CD4-positive, alpha-beta T cell treated with Interleukin-12 subunit alpha and Interleukin-12 subunit beta, for 1 hour (primary cell): ENCODE results near the gene MADCAM1.
A peak's percentile ranks its signal among the peaks of the same experiment; 100 is the strongest.
"Not testable (repeated sequence)": the region's sequence is repeated elsewhere in the genome, so short reads cannot be mapped to it uniquely, and the experiment has no call there.

Experiments used
- DNase-seq: peaks from one replicate; pipeline ENCODE4 v3.0.0-alpha.2; 2020

Gene MADCAM1

DNA sequence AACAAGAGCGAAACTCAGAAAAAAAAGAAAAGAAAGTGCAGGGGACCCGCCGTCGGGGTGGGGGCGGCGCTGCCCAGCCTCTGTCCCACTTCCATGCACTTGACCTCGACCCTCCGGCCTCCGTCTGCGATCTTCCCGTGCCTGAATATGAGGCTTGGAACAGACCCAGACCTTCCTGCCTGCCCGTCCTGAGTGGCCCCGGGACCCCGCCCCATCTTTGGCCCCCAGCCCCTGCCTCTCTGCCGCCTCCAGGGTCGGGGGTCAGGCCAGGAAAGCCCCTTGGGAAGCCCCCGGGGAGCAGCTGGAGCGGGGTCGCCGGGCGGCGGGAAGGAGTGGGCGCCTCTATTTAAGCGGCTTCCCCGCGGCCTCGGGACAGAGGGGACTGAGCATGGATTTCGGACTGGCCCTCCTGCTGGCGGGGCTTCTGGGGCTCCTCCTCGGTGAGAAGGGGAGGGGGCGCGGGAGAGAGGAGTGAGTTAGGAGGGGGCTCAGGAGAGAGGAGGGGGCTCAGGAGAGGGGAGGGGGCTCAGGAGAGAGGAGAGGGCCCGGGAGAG is at the start of gene MADCAM1:
MADCAM1 (plus strand) TSS at position 375 of the 554 bp plus-strand sequence; CDS start at position 389, 14 bp downstream.
- no peak for DNase-seq

DNA sequence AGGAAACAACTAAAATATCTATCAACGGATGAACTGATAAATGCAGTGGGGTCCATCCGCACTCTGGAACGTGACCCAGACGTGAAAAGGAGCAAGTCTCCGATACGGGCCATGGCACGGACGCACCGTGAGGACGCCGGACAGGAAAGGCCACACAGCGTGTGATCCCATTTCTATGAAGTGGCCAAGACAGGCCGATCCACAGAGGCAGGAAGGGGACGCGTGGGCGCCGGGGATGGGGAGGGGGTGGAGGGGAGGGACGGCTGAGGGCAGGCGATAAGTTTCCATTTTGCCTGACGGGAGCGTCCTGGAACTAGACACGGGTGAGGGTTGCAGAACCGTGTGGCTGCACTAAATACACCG is 49.2 kb upstream of the MADCAM1 start:
- DNase-seq = no peak

- DNase-seq = no peak
Measured at GRCh38 chr19:447816-448560, 48.3 kb upstream of the MADCAM1 start.

DNA sequence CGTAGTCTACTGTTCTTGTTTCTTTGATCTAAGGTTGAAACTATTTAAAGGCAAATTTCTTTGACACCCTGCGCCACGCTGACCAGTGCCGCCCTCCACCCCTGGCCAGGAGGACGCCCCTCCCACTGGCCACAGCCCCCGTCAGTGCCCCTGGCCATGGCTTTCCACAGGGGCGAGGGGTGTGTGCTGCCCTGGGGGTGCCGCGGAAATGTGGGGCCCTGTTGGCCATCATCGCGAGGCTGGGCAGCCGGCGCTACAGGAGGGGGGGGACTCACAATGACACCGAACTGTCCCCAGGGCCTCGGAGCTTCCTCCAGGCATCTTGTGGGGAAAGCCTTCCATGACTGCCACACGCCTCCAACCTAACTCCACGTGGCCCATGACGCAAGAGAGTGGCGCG is 46.4 kb upstream of the MADCAM1 start:
- DNase-seq = no peak

DNA sequence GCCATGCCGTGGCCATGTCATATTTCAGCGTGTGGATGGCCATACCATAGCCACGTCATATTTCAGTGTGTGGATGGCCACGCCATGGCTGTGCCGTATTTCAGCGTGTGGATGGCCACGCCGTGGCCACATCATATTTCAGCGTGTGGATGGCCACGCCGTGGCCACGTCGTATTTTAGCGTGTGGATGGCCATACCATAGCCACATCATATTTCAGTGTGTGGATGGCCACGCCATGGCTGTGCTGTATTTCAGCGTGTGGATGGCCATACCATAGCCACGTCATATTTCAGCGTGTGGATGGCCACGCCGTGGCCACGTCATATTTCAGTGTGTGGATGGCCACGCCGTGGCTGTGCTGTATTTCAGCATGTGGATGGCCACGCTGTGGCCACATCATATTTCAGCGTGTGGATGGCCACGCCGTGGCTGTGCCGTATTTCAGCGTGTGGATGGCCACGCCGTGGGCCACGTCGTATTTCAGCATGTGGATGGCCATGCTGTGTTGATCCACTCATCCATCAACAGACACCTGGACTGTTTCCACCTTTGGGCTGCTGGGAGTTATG is 45.3 kb upstream of the MADCAM1 start:
- DNase-seq = not testable (repeated sequence)

GRCh38 chr19:452829-453228 is 43.5 kb upstream of the MADCAM1 start:
- DNase-seq = no peak

DNA sequence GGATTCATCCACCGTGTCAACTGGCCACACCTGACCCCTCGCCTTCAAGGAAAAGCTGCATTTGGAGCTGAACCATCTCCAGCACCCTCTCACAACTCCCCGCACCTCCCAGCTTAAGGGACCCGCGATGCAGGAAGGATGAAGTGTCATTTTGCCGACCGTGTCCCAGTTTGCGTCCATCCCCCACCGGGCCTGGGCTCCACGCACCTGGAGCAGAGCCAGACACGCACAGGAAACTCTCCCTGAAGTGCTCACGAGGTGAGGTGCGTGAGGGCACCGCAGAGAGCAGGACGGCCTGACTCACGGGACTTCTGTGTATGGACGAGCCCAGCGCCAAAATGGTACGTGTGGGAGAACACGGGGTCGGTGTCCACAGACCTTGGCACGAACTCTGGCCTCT is 42.7 kb upstream of the MADCAM1 start:
- no peak for DNase-seq

DNA sequence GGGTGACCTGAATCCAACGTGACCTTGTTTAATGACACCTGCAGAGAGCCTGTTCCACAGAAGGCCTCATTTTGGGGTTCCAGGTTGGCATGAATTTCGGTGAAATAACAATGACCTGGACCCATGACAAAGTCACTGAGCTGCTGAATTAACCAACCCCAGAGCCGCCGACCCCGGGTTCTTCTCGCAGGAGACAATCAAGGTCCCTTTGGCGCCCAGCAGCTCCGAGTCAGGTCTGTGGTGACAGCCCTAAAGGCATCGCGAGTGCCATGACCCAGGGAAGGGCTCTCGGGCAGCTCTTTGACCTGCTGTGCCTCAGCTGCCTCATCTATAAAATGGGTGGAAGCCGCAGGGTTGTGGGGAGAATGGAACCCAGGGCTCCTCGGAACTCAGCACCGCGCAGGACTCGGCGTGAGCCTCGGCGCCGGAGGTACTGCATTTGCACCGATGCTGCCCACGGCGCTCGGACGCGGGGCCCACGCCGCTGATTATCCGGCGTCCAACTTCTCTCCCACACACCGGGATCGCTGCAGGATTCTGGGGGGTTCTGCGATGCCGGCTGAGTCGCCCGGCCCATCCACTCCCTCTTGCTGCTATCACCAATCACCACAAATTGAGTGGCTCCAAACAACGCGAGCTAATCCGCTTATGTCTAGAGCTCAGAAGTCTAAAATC is 41.1 kb upstream of the MADCAM1 start:
- no peak for DNase-seq

GRCh38 chr19:455851-456546 is 40.3 kb upstream of the MADCAM1 start:
- no peak for DNase-seq

- no peak for DNase-seq
Measured at GRCh38 chr19:456547-457110, 39.7 kb upstream of the MADCAM1 start.

- DNase-seq = no peak
Measured at GRCh38 chr19:457636-458035, 38.6 kb upstream of the MADCAM1 start.

GRCh38 chr19:458091-459042 is 37.9 kb upstream of the MADCAM1 start:
- DNase-seq = no peak

DNA sequence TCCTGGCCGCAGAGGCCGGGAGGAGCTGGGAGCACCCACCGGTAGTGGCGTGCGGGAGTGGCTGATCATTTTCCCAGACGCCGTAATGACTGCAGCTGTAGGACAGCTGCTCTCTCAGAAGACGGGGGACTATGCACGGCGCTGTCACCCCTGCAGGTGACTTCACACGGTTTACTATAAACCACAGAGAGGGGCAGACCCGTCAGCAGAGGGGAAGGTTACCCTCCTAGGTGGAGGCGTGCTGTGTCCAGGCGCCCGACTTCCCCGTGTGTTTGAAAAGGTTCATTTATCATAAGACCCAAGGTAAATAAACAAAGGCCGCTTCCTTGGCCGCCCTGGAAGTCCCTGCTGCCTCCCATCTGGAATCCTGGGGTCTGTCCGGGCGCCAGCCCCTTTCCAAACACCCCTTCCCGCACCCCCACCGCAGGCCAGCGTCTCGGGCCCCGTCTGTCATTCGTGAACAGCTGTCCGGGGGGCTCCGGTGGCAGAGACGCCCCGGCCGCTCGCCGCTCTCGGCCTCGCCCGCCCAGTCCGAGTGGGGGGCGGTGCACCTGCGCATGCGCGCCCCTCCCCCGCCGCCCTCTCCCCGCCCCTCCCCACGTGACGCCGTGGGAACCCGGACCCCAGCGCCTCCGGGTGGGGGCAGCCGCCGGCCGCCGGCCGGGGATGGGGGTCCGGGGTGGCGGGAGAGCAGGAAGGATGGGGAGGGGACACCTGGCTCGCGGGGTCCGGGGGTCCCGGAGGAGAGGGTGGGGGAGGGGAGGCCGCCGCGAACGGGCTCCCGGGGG is 36.4 kb upstream of the MADCAM1 start:
- DNase-seq = peak; percentile 14

- DNase-seq = no peak
Measured at GRCh38 chr19:460877-461720, 35.2 kb upstream of the MADCAM1 start, which contains the start of gene SHC2. SHC2 (minus strand) TSS chr19:461033; CDS start chr19:460996, 37 bp downstream.

GRCh38 chr19:461721-462551 is 34.4 kb upstream of the MADCAM1 start:
- DNase-seq = peak; percentile 10

DNA sequence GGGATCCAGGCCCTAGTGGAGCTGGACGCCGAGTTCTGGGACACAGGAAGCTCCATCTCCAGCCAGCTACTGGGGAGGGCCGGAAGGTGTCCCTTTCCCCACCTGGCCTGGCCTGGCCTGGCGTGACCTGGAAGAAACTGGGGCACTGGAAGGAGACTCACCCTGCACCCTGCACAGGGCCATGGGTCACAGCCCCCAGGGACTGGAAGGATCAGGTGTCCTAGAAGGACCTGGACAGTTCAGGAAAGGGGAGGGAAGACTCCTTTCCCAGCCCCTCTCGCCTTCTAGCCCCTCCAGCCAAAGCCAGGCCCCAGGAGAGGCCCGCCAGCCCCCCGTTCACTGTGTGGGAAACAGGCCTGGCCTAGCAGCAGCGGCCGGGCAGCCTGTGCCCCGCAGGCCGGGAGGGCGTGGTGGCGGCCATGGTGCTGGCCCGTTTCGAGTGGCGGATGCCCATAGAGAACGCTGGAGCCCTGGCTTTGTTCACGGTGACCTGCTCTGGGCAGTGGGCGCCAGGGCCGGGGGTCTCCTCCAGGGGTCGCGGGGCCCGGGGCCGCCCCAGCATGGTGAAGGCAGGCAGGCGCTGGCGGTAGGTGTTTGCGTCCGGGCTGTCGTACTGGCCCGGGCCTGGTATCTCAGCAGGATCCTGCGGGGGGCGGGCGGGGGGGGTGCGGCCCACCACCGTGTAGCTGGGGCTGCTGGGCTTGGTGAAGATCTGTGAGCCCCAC is 32.6 kb upstream of the MADCAM1 start:
- no peak for DNase-seq

- no peak for DNase-seq
Measured at GRCh38 chr19:464208-464545, 32.1 kb upstream of the MADCAM1 start.
